ENCODE data around the gene TRIM25. TPM values are rescaled to one million over a fixed set of nuclear protein-coding genes. Genes with fewer than 3 reads are reported as not detected.

Gene TRIM25
- polyA plus RNA-seq, 4 donors, result 13.2 to 47.2 (median 30.0) TPM

- Histone ChIP-seq H3K9me3 (ENCODE audit: control insufficient read depth in 2 of 2, insufficient read depth in 1 of 2, low read depth in 1 of 2, low read length in 1 of 2) (no peaks in the 10 kb centered on the region), H3K4me3 (ENCODE audit: low read depth in 1 of 3, low read length in 3 of 3) (no peak overlapping the region), H3K4me1 (ENCODE audit: control insufficient read depth in 3 of 3, insufficient read depth in 2 of 3, low read depth in 1 of 3, low read length in 2 of 3) (peaks cover 5 to 23% (median 12%) of the 10 kb centered on the region in 3 donors), H3K27me3 (ENCODE audit: control insufficient read depth in 3 of 3, insufficient read depth in 3 of 3, low read length in 3 of 3) (no peaks in the 10 kb centered on the region), H3K27ac (ENCODE audit: low read depth in 1 of 3, low read length in 2 of 3) (peak overlapping the region; percentile 25 to 73 (median 65)), H3K36me3 (ENCODE audit: control insufficient read depth in 3 of 3, insufficient read depth in 2 of 3, low read depth in 1 of 3, low read length in 3 of 3) (peaks cover 4 to 34% (median 15%) of the 10 kb centered on the region in 3 donors)
- FAIRE-seq (no peak), DNase-seq (no peak)
- 71 to 72% (median 71%) methylated on average over 7 of the region's 7 CpGs for WGBS, 3 donors
These were observed 3.2 kb downstream of the TRIM25 start for GRCh38 chr17:56910509-56911235.

GRCh38 chr17:56909742-56910508 is 3.9 kb downstream of the TRIM25 start:
- peak overlapping the region in 1 of 3 donors; percentile 17 for H3K4me3 ChIP-seq (ENCODE audit: low read depth in 1 of 3, low read length in 3 of 3)
- 36 to 43% (median 41%) methylated on average over 6 of the region's 6 CpGs for WGBS, 3 donors

GRCh38 chr17:56908001-56908542 is 5.8 kb downstream of the TRIM25 start:
- Histone ChIP-seq H3K4me3 (ENCODE audit: low read depth in 1 of 3, low read length in 3 of 3) (no peak overlapping the region), H3K36me3 (ENCODE audit: control insufficient read depth in 3 of 3, insufficient read depth in 2 of 3, low read depth in 1 of 3, low read length in 3 of 3) (peaks cover 7 to 51% (median 27%) of the 10 kb centered on the region in 3 donors), H3K9me3 (ENCODE audit: control insufficient read depth in 2 of 2, insufficient read depth in 1 of 2, low read depth in 1 of 2, low read length in 1 of 2) (no peaks in the 10 kb centered on the region), H3K27me3 (ENCODE audit: control insufficient read depth in 3 of 3, insufficient read depth in 3 of 3, low read length in 3 of 3) (no peaks in the 10 kb centered on the region), H3K4me1 (ENCODE audit: control insufficient read depth in 3 of 3, insufficient read depth in 2 of 3, low read depth in 1 of 3, low read length in 2 of 3) (peaks cover 5 to 13% (median 12%) of the 10 kb centered on the region in 3 donors), H3K27ac (ENCODE audit: low read depth in 1 of 3, low read length in 2 of 3) (peak overlapping the region in 1 of 3 donors; percentile 40)
- no peak for FAIRE-seq
- WGBS, 3 donors, result 58 to 66% (median 59%) methylated on average over 9 of the region's 9 CpGs
- DNase-seq, result peak in 1 of 2 donors; percentile 56

More at GRCh38 chr17:56909742-56910508, 3.9 kb downstream of the TRIM25 start:
- DNase-seq (peak; percentile 53 to 81), FAIRE-seq (no peak)
- H3K9me3 ChIP-seq (ENCODE audit: control insufficient read depth in 2 of 2, insufficient read depth in 1 of 2, low read depth in 1 of 2, low read length in 1 of 2), result no peaks in the 10 kb centered on the region
- peaks cover 4 to 37% (median 18%) of the 10 kb centered on the region in 3 donors for H3K36me3 ChIP-seq (ENCODE audit: control insufficient read depth in 3 of 3, insufficient read depth in 2 of 3, low read depth in 1 of 3, low read length in 3 of 3)
- no peaks in the 10 kb centered on the region for H3K27me3 ChIP-seq (ENCODE audit: control insufficient read depth in 3 of 3, insufficient read depth in 3 of 3, low read length in 3 of 3)
- H3K4me1 ChIP-seq (ENCODE audit: control insufficient read depth in 3 of 3, insufficient read depth in 2 of 3, low read depth in 1 of 3, low read length in 2 of 3), result peaks cover 5 to 16% (median 12%) of the 10 kb centered on the region in 3 donors
- H3K27ac ChIP-seq (ENCODE audit: low read depth in 1 of 3, low read length in 2 of 3), result peak overlapping the region; percentile 25 to 73 (median 65)

- H3K27ac ChIP-seq (ENCODE audit: low read depth in 1 of 3, low read length in 2 of 3), result no peak overlapping the region
- peaks cover 34 to 77% (median 50%) of the 10 kb centered on the region in 3 donors for H3K36me3 ChIP-seq (ENCODE audit: control insufficient read depth in 3 of 3, insufficient read depth in 2 of 3, low read depth in 1 of 3, low read length in 3 of 3)
- WGBS, 3 donors, result 88 to 98% (median 96%) methylated on average over 5 of the region's 5 CpGs
- H3K4me3 ChIP-seq (ENCODE audit: low read depth in 1 of 3, low read length in 3 of 3), result no peak overlapping the region
- no peaks in the 10 kb centered on the region for H3K9me3 ChIP-seq (ENCODE audit: control insufficient read depth in 2 of 2, insufficient read depth in 1 of 2, low read depth in 1 of 2, low read length in 1 of 2)
- DNase-seq, result no peak
- FAIRE-seq, result no peak
- H3K27me3 ChIP-seq (ENCODE audit: control insufficient read depth in 3 of 3, insufficient read depth in 3 of 3, low read length in 3 of 3), result no peaks in the 10 kb centered on the region
- H3K4me1 ChIP-seq (ENCODE audit: control insufficient read depth in 3 of 3, insufficient read depth in 2 of 3, low read depth in 1 of 3, low read length in 2 of 3), result peaks cover 0 to 1% (median under 1%) of the 10 kb centered on the region in 3 donors
These were observed 10.3 kb downstream of the TRIM25 start for GRCh38 chr17:56903560-56903959.

- WGBS, 3 donors, result 93 to 100% (median 96%) methylated on average over 4 of the region's 4 CpGs
- Histone ChIP-seq H3K4me3 (ENCODE audit: low read depth in 1 of 3, low read length in 3 of 3) (no peak overlapping the region), H3K4me1 (ENCODE audit: control insufficient read depth in 3 of 3, insufficient read depth in 2 of 3, low read depth in 1 of 3, low read length in 2 of 3) (no peaks in the 10 kb centered on the region), H3K36me3 (ENCODE audit: control insufficient read depth in 3 of 3, insufficient read depth in 2 of 3, low read depth in 1 of 3, low read length in 3 of 3) (peaks cover 42 to 77% (median 45%) of the 10 kb centered on the region in 3 donors), H3K27me3 (ENCODE audit: control insufficient read depth in 3 of 3, insufficient read depth in 3 of 3, low read length in 3 of 3) (no peaks in the 10 kb centered on the region), H3K27ac (ENCODE audit: low read depth in 1 of 3, low read length in 2 of 3) (no peak overlapping the region), H3K9me3 (ENCODE audit: control insufficient read depth in 2 of 2, insufficient read depth in 1 of 2, low read depth in 1 of 2, low read length in 1 of 2) (no peaks in the 10 kb centered on the region)
- no peak for FAIRE-seq
- DNase-seq, result no peak
These were observed 11.5 kb downstream of the TRIM25 start for GRCh38 chr17:56902348-56902747.

GRCh38 chr17:56899403-56899802 is 14.4 kb downstream of the TRIM25 start:
- H3K36me3 ChIP-seq (ENCODE audit: control insufficient read depth in 3 of 3, insufficient read depth in 2 of 3, low read depth in 1 of 3, low read length in 3 of 3), result peaks cover 46 to 92% (median 47%) of the 10 kb centered on the region in 3 donors
- H3K4me1 ChIP-seq (ENCODE audit: control insufficient read depth in 3 of 3, insufficient read depth in 2 of 3, low read depth in 1 of 3, low read length in 2 of 3), result no peaks in the 10 kb centered on the region
- H3K27me3 ChIP-seq (ENCODE audit: control insufficient read depth in 3 of 3, insufficient read depth in 3 of 3, low read length in 3 of 3), result no peaks in the 10 kb centered on the region
- H3K4me3 ChIP-seq (ENCODE audit: low read depth in 1 of 3, low read length in 3 of 3), result no peak overlapping the region
- FAIRE-seq (no peak), DNase-seq (no peak)
- no peaks in the 10 kb centered on the region for H3K9me3 ChIP-seq (ENCODE audit: control insufficient read depth in 2 of 2, insufficient read depth in 1 of 2, low read depth in 1 of 2, low read length in 1 of 2)
- WGBS, 3 donors, result 93 to 97% (median 95%) methylated on average over 7 of the region's 7 CpGs
- no peak overlapping the region for H3K27ac ChIP-seq (ENCODE audit: low read depth in 1 of 3, low read length in 2 of 3)

GRCh38 chr17:56898874-56899273 is 15.0 kb downstream of the TRIM25 start:
- FAIRE-seq (no peak), DNase-seq (no peak)
- no peaks in the 10 kb centered on the region for H3K9me3 ChIP-seq (ENCODE audit: control insufficient read depth in 2 of 2, insufficient read depth in 1 of 2, low read depth in 1 of 2, low read length in 1 of 2)
- H3K36me3 ChIP-seq (ENCODE audit: control insufficient read depth in 3 of 3, insufficient read depth in 2 of 3, low read depth in 1 of 3, low read length in 3 of 3), result peaks cover 46 to 91% (median 48%) of the 10 kb centered on the region in 3 donors
- WGBS, 3 donors, result 62 to 75% (median 71%) methylated on average over 9 of the region's 9 CpGs
- no peak overlapping the region for H3K4me3 ChIP-seq (ENCODE audit: low read depth in 1 of 3, low read length in 3 of 3)
- no peaks in the 10 kb centered on the region for H3K27me3 ChIP-seq (ENCODE audit: control insufficient read depth in 3 of 3, insufficient read depth in 3 of 3, low read length in 3 of 3)
- H3K27ac ChIP-seq (ENCODE audit: low read depth in 1 of 3, low read length in 2 of 3), result no peak overlapping the region
- no peaks in the 10 kb centered on the region for H3K4me1 ChIP-seq (ENCODE audit: control insufficient read depth in 3 of 3, insufficient read depth in 2 of 3, low read depth in 1 of 3, low read length in 2 of 3)

Data from small intestine (tissue), 7 donors.